Measurements from ENCODE around the gene PROCA1.

- TF ChIP-seq CEBPB (tag; IDR thresholded peaks at IDR 0.05), result no peak
- TF ChIP-seq NRF1 (conservative IDR thresholded peaks at IDR 0.05 in 1 of 2, IDR thresholded peaks at IDR 0.05 in 1 of 2), result no peak
- no peak for TF ChIP-seq BRCA1 (IDR thresholded peaks at IDR 0.05)
- TF ChIP-seq BRCA1 (CRISPR knock-in tag; IDR thresholded peaks at IDR 0.05), result no peak
- TF ChIP-seq CTCF (IDR thresholded peaks at IDR 0.05 in 2 of 3, conservative IDR thresholded peaks at IDR 0.05 in 1 of 3; ENCODE audit: insufficient read depth in 2 of 3, low read depth in 1 of 3, low read length in 3 of 3), result no peak
- TF ChIP-seq NFIC (IDR thresholded peaks at IDR 0.05), result no peak
- TF ChIP-seq TBL1XR1 (IDR thresholded peaks at IDR 0.05; ENCODE audit: low read length in 2 of 2), result no peak
- no peak for TF ChIP-seq ZFP36 (IDR thresholded peaks at IDR 0.05; ENCODE audit: low read depth, low read length, partially characterized antibody)
- TF ChIP-seq REST (IDR thresholded peaks at IDR 0.05; ENCODE audit: borderline replicate concordance), result no peak
- TF ChIP-seq REST (CRISPR knock-in tag; IDR thresholded peaks at IDR 0.05; ENCODE audit: low read depth), result no peak
- TF ChIP-seq SPI1 (IDR thresholded peaks at IDR 0.05; ENCODE audit: borderline replicate concordance, low read depth, low read length), result no peak
- TF ChIP-seq FOXJ3 (CRISPR knock-in tag; IDR thresholded peaks at IDR 0.05), result no peak
- no peak for TF ChIP-seq SMC3 (conservative IDR thresholded peaks at IDR 0.05; ENCODE audit: insufficient read depth, low read depth, low read length)
These were observed 36.2 kb downstream of the PROCA1 start for GRCh38 chr17:28675490-28675889.
